GM12873 (cell line): Measurements from ENCODE around the gene HSFX4.

ENCODE experiments used
- CTCF ChIP-seq: IDR thresholded peaks from 2 replicates; pipeline ENCODE4 v1.5.1; 2012; ENCODE audit warnings: low read depth, mild to moderate bottlenecking, moderate library complexity, low read length, control low read depth; ENCODE audit not compliant: insufficient read depth; ENCODE audit errors: missing control alignments

The HSFX4 gene

GRCh38 chrX:149939905-149940673 lies 10.7 kb downstream of the HSFX4 start:
- TF ChIP-seq CTCF: no peak

- peak; percentile 59 for TF ChIP-seq CTCF
Observed at GRCh38 chrX:149940674-149941024, 11.3 kb downstream of the HSFX4 start.

- TF ChIP-seq CTCF: no peak
Observed at GRCh38 chrX:149948016-149948415, 18.6 kb downstream of the HSFX4 start.

GRCh38 chrX:149949743-149950436 lies 20.5 kb downstream of the HSFX4 start:
- TF ChIP-seq CTCF: no peak

GRCh38 chrX:149950681-149951080 lies 21.3 kb downstream of the HSFX4 start:
- peak; percentile 46 for TF ChIP-seq CTCF

GRCh38 chrX:149961572-149961971 lies 32.2 kb downstream of the HSFX4 start:
- no peak for TF ChIP-seq CTCF

GRCh38 chrX:149962010-149962409 lies 32.6 kb downstream of the HSFX4 start:
- TF ChIP-seq CTCF: no peak
